ENCODE measurements around the gene AQP12A.

AQP12A gene

DNA sequence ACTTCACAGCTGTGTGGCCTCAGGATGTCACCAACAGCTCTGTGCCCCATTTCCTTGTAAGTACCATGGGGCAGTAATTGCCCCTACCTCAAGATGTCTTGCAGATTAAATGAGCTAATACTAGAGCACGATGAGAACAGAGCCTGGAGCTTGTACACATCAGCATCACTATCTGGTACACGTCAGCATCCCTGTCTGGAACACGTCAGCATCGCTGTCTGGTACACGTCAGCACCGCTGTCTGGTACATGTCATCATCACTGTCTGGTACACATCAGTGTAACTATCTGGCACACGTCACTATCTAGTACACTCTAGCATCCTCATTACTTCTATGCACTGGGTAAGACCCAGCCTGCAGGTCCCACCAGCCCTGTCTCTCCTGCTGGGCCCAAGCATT is 37.2 kb downstream of the AQP12A start:
- Mint-ChIP-seq H3K27ac (no peak overlapping the region), H3K4me1 (peaks cover 48% of the 10 kb centered on the region), H3K9me3 (no peaks in the 10 kb centered on the region), H3K36me3 (ENCODE audit: low read depth) (no peaks in the 10 kb centered on the region), H3K27me3 (ENCODE audit: low read depth, poor library complexity) (no peaks in the 10 kb centered on the region), H3K4me3 (no peak overlapping the region)
- TF ChIP-seq, protein P1, sequence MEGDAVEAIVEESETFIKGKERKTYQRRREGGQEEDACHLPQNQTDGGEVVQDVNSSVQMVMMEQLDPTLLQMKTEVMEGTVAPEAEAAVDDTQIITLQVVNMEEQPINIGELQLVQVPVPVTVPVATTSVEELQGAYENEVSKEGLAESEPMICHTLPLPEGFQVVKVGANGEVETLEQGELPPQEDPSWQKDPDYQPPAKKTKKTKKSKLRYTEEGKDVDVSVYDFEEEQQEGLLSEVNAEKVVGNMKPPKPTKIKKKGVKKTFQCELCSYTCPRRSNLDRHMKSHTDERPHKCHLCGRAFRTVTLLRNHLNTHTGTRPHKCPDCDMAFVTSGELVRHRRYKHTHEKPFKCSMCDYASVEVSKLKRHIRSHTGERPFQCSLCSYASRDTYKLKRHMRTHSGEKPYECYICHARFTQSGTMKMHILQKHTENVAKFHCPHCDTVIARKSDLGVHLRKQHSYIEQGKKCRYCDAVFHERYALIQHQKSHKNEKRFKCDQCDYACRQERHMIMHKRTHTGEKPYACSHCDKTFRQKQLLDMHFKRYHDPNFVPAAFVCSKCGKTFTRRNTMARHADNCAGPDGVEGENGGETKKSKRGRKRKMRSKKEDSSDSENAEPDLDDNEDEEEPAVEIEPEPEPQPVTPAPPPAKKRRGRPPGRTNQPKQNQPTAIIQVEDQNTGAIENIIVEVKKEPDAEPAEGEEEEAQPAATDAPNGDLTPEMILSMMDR (IDR thresholded peaks at IDR 0.05) = no peak
- DNase-seq = no peak

DNA sequence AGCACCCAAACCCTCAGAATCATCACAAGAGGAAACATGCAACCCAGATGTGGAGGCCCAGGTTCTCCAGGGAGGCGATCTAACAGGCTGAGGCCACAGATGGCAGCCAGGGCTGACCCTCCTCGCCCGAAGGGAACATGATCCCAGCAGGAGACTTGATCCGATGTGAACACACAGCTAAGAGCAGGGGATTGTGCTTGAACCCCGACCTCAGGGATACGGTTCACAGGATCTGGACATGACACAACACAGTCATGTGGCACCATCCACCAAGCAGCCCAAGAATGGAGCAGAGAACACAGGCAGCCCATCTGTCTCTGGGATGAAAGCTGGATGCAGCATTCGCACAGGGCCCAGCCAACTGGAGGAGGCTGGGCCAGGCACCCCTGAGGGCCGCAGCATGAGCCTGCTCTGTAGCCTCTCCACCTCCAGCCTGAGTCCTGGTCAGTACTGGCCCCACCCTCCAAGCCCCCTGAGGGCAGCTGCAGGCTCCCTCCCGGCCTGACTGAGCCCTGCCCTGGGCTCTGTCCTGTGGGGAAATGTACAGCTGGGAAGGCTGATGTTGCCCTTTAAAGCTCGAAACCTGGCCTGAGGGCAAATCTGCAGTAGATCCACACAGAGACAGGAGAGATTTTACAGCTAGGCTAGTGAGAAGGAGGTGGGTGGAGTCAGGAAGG is 39.0 kb downstream of the AQP12A start:
- H3K4me1 Mint-ChIP-seq = peaks cover 55% of the 10 kb centered on the region
- no peaks in the 10 kb centered on the region for H3K36me3 Mint-ChIP-seq (ENCODE audit: low read depth)
- H3K4me3 Mint-ChIP-seq = peak overlapping the region; percentile 34
- peak; percentile 61 for DNase-seq
- H3K27me3 Mint-ChIP-seq (ENCODE audit: low read depth, poor library complexity) = no peaks in the 10 kb centered on the region
- peak overlapping the region; percentile 92 for H3K27ac Mint-ChIP-seq
- no peaks in the 10 kb centered on the region for H3K9me3 Mint-ChIP-seq
- TF ChIP-seq, protein P1 (IDR thresholded peaks at IDR 0.05) = no peak

DNA sequence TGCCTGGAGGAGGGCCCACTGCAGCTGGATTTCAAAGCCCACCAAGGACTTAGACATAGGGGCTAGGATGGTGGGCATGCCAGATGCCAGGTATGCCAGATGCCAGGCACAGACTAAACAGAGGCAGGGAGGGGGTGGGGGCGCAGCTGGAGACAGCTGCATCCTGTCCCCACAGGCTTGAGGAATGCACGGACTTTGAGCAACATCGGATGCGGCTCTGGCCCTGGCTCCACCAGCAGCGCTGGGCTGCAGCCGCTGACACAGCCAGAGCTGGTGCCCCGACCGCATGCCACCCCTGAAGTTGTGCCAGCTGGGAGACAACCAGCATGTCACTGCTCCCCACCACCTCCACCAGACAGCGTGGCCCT is 39.5 kb downstream of the AQP12A start:
- TF ChIP-seq, protein P1 (IDR thresholded peaks at IDR 0.05) = no peak
- DNase-seq = no peak
- no peaks in the 10 kb centered on the region for H3K36me3 Mint-ChIP-seq (ENCODE audit: low read depth)
- no peak overlapping the region for H3K4me3 Mint-ChIP-seq
- H3K4me1 Mint-ChIP-seq = peaks cover 55% of the 10 kb centered on the region
- H3K9me3 Mint-ChIP-seq = no peaks in the 10 kb centered on the region
- no peaks in the 10 kb centered on the region for H3K27me3 Mint-ChIP-seq (ENCODE audit: low read depth, poor library complexity)
- H3K27ac Mint-ChIP-seq = peak overlapping the region; percentile 92

DNA sequence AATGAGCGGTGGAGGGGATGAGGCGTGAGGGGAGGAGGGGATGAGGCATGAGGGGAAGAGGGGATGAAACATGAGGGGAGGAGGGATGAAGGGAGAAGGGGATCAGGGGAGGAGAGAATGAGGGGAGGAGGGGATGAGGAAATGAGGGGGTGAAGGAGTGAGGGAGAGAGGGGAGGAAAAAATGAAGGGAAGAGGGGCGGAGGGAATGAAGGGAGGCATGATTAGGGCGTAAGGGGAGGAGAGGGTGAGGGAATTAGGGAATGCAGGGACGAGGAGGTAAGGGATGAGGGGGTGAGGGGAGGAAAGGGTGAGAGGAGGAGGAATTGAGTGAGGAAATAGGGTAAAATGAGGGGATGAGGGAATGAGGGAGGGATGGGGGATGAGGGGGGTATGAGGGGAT is 40.5 kb downstream of the AQP12A start:
- H3K36me3 Mint-ChIP-seq (ENCODE audit: low read depth) = no peaks in the 10 kb centered on the region
- H3K9me3 Mint-ChIP-seq = no peaks in the 10 kb centered on the region
- H3K27ac Mint-ChIP-seq = no peak overlapping the region
- no peak for DNase-seq
- no peaks in the 10 kb centered on the region for H3K27me3 Mint-ChIP-seq (ENCODE audit: low read depth, poor library complexity)
- H3K4me3 Mint-ChIP-seq = no peak overlapping the region
- peaks cover 57% of the 10 kb centered on the region for H3K4me1 Mint-ChIP-seq
- TF ChIP-seq, protein P1 (IDR thresholded peaks at IDR 0.05) = no peak

DNA sequence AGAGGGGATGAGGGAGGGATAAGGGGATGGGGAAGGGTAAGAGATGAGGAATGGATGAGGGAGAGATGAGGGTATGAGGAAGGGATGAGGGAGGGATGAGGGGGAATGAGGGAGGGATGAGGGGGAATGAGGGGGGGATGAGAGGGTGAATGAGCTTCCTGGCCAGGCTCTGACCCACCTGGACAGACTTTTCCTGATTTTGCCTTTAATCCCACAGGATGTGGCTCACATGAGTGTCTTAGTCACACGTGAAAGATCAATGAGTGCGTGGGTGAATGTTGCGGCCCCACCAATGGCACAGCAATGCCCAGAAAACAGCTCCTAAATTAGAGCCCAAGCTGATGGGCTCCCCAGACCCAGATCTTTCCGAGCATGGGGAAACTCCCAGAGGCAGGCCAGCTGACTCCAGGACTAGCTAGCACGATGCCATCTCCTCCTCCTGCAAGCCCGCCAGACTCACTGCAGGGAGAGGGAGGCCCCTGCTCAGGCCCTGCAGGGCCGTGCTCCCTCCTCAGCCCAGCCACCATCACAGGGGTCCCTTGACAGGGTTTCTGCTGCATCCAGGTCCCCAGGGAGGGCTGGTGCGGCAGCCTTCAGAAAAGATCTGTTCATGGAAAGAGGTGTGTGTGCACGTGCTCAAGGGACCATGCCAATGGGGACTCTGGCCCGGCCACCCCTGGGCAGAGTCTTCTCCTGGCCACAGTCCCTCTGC is 41.4 kb downstream of the AQP12A start:
- TF ChIP-seq, protein P1 (IDR thresholded peaks at IDR 0.05) = no peak

More for the DNA sequence above, 41.4 kb downstream of the AQP12A start:
- Mint-ChIP-seq H3K4me3 (no peak overlapping the region), H3K27ac (no peak overlapping the region), H3K4me1 (peaks cover 63% of the 10 kb centered on the region), H3K27me3 (ENCODE audit: low read depth, poor library complexity) (no peaks in the 10 kb centered on the region), H3K9me3 (no peaks in the 10 kb centered on the region), H3K36me3 (ENCODE audit: low read depth) (no peaks in the 10 kb centered on the region)
- no peak for DNase-seq
